ENCODE results near the gene TAT.

DNA sequence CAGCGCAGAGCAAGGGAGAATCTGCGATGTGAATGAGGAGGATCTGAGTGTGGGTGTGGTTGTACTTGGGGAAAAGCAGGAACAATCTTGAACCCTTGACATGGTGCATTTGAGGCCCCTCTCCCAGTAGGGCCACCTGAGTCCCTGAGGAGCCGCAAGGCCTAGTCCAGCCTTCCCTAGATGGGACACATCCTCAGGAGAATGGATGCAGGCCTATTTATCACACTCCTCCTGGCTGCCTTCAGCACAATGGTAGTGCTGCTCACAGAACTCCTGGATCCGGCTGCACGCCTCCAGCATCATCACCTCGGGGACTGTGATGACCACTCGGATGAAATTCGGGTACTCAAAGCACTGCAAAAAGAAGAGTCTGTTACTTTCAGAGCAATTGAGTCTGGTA, 9.0 kb downstream of the TAT start:
- TF ChIP-seq, protein P1, sequence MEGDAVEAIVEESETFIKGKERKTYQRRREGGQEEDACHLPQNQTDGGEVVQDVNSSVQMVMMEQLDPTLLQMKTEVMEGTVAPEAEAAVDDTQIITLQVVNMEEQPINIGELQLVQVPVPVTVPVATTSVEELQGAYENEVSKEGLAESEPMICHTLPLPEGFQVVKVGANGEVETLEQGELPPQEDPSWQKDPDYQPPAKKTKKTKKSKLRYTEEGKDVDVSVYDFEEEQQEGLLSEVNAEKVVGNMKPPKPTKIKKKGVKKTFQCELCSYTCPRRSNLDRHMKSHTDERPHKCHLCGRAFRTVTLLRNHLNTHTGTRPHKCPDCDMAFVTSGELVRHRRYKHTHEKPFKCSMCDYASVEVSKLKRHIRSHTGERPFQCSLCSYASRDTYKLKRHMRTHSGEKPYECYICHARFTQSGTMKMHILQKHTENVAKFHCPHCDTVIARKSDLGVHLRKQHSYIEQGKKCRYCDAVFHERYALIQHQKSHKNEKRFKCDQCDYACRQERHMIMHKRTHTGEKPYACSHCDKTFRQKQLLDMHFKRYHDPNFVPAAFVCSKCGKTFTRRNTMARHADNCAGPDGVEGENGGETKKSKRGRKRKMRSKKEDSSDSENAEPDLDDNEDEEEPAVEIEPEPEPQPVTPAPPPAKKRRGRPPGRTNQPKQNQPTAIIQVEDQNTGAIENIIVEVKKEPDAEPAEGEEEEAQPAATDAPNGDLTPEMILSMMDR (IDR thresholded peaks at IDR 0.05), result no peak
- TF ChIP-seq EP300 (IDR thresholded peaks at IDR 0.05) (no peak), POLR2AphosphoS5 (IDR thresholded peaks at IDR 0.05) (no peak)
